ENCODE data around the gene UMAD1.

GRCh38 chr7:7732621-7733281, 92.2 kb downstream of the UMAD1 start:
- no peak for TF ChIP-seq CTCF (IDR thresholded peaks at IDR 0.05)
- TF ChIP-seq POLR2A (IDR thresholded peaks at IDR 0.05) = no peak

All from Peyer's patch (tissue), 4 donors.